Measurements from ENCODE around the gene HMGXB3.

- TF ChIP-seq, protein P1, sequence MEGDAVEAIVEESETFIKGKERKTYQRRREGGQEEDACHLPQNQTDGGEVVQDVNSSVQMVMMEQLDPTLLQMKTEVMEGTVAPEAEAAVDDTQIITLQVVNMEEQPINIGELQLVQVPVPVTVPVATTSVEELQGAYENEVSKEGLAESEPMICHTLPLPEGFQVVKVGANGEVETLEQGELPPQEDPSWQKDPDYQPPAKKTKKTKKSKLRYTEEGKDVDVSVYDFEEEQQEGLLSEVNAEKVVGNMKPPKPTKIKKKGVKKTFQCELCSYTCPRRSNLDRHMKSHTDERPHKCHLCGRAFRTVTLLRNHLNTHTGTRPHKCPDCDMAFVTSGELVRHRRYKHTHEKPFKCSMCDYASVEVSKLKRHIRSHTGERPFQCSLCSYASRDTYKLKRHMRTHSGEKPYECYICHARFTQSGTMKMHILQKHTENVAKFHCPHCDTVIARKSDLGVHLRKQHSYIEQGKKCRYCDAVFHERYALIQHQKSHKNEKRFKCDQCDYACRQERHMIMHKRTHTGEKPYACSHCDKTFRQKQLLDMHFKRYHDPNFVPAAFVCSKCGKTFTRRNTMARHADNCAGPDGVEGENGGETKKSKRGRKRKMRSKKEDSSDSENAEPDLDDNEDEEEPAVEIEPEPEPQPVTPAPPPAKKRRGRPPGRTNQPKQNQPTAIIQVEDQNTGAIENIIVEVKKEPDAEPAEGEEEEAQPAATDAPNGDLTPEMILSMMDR (IDR thresholded peaks at IDR 0.05; ENCODE audit: low read depth, low read length) = no peak
- no peak for TF ChIP-seq EZH2phosphoT487 (IDR thresholded peaks at IDR 0.05; ENCODE audit: low read depth)
Measured at GRCh38 chr5:149996205-149996890, 4.2 kb upstream of the HMGXB3 start.
